SH-SY5Y (cell line): Measurements from ENCODE around the gene CLEC16A.

Experiments used
- GATA2 ChIP-seq: IDR thresholded peaks from 2 replicates; pipeline ENCODE4 v1.6.1; 2011; ENCODE audit warnings: mild to moderate bottlenecking, low read depth, low read length
- GATA3 ChIP-seq: IDR thresholded peaks from 2 replicates; pipeline ENCODE4 v1.6.1; 2011; ENCODE audit warnings: low read depth, mild to moderate bottlenecking, low read length, moderate library complexity

GRCh38 chr16:11082860-11083388, 138.6 kb downstream of the CLEC16A start:
- TF ChIP-seq GATA2 (no peak), GATA3 (no peak)
